DMS153 (cell line): ENCODE measurements around the gene MRPL37.

Experiments used
- DNase-seq: peaks from one replicate; lab custom pipeline; 2025; lab: John Stamatoyannopoulos, UW

The MRPL37 gene

GRCh38 chr1:54240741-54241335, 40.9 kb downstream of the MRPL37 start:
- DNase-seq = no peak

DNA sequence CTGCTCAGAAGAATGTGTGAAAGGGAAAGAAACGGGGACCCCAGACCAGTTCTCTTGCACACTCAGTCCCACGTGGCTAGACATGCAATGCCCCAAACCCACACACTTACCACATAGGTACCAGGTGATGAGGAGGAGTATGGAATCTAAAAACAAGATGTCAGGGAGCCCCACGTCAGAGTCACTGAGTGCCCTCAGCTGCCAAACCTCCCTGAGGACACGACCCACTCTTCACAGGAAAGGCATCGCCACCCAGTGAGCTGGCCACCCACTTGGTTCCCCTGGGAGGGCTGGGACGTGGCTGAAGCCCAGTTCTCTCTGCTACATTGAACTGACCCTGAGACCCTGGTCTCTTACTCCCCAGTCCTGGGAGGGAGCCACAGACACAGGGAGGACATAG, 41.4 kb downstream of the MRPL37 start:
- DNase-seq = no peak

DNA sequence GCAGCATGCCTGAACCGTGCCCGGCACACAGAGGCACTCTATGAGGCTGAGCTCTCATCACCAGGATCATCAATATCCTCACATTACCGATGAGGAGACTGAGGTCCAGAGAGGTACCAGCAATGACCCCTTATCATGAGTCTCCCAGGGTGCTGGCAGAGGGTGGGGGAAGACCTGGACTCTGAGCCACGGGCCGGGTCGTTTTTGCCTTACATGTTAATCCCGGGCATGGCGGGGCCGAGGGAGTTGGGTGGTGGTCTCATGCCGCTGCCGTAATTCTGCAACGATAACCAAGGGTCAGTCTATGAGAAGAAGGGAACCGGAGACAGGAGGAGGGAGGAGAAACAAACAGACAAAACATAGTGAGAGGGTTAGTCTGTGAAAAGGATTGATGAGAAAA, 43.1 kb downstream of the MRPL37 start:
- DNase-seq = no peak

DNA sequence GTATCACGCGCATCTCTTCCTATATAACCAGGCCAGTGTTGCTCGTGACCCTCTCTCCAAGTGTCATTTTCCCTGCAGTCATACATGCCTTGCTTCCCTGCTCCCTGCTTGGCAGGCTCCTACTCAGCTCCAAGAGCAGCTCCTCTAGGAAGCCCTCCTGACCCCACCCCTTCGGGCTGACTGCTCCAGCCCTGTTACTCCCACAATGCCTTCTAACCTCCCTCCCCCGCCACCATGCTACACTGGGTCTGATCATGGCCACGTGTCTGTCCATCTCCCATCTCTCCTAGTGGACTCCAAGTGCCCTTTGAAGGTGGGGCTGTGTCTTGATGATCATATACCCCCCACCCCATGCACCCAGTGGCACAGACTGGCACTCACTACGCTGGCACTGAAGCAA, 44.7 kb downstream of the MRPL37 start:
- DNase-seq = no peak

DNA sequence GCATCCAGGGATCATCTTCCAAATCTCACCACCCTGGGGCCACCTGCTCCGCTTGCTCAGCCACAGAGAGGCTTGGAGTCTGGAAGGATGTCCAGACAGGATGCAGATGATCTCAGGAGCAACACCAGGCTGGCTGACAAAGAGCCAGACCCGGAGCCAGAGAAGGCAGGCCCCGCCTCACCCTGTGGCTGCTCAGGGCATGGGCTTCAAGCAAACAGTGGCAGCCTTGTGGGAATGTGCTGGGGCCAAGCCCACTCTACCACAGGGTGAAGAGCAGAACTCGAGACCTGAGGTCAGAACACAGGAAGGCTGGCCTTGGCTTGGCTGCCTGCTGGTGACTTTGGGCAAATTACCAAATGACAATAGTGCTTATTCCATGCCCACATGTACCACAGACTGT, 45.5 kb downstream of the MRPL37 start:
- DNase-seq = no peak

GRCh38 chr1:54246116-54246721, 46.3 kb downstream of the MRPL37 start:
- no peak for DNase-seq

GRCh38 chr1:54247863-54248515, 48.0 kb downstream of the MRPL37 start:
- DNase-seq = no peak

- DNase-seq = no peak
Measured at GRCh38 chr1:54248966-54249365, 49.0 kb downstream of the MRPL37 start.

DNA sequence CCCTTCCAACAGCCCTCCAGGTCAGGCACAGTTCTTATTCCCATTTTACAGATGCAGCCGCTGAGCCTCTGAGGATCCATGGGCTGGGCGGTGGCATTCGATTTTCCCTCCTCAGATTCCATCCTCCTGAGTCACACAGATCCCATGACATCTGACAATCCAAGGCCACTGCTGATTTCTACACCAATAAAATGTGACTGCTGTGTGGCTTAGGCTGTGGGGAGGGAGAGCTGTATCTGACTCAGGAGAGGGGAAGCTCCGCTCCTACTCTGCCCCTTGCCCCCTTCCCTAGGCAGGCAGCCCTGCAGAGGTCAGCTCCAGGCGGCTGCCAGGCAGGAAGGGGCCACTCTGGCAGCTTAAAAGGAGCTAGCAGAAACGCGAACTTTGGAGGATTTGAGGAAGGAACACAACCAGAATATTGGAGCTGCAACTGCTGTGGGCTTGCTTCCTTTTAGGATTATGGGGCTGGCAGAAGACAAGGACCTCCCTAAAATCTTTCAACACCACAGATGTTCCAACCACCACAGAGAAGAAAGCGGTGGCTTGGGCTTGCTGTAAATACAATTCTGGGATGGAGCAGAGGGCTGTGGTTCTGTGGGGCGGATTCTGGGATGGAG, 50.0 kb downstream of the MRPL37 start:
- DNase-seq = no peak

DNA sequence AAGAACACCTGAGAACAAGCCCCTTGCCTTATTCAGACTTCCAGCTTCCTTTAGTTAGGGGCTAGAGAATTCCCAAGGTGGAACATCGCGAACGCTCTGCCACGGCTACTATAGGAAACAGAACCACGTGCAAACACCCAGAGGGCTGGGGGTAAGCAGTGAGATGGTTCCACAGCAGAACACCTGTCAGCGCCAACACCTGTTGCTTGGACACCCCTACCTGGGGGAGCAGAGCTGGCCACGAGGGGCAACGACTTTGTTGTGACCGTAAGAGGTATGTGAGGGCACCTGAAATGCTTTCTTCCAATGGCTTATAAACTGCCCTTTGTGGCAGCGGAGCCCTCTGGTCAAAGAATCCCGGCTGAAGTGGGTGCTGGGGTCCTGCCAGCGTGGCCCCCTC, 50.7 kb downstream of the MRPL37 start:
- DNase-seq = no peak

- DNase-seq = no peak
Measured at GRCh38 chr1:54252371-54252936, 52.5 kb downstream of the MRPL37 start.

DNA sequence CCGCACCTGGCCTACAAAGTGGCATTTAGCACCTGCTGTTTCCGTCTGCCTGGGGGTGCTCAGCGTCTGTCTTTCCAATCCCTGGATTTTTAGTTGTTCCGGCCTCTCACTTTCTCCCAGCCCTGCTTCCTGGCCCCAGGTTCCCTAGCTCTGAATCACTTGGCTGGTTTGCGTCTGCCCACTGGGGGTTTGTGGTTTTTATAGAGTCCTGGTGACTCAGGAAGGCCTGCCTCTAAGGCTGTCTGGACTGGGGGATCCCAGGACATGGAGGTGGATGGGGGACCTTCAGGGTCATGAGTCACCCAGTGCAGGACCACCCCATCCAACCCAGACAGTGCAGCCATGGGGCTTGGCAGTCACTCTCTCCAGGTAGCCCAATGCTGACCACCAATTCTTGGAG, 53.5 kb downstream of the MRPL37 start:
- DNase-seq = no peak

GRCh38 chr1:54254055-54254454, 54.1 kb downstream of the MRPL37 start:
- DNase-seq = no peak

- no peak for DNase-seq
Measured at GRCh38 chr1:54255026-54255702, 55.2 kb downstream of the MRPL37 start.

DNA sequence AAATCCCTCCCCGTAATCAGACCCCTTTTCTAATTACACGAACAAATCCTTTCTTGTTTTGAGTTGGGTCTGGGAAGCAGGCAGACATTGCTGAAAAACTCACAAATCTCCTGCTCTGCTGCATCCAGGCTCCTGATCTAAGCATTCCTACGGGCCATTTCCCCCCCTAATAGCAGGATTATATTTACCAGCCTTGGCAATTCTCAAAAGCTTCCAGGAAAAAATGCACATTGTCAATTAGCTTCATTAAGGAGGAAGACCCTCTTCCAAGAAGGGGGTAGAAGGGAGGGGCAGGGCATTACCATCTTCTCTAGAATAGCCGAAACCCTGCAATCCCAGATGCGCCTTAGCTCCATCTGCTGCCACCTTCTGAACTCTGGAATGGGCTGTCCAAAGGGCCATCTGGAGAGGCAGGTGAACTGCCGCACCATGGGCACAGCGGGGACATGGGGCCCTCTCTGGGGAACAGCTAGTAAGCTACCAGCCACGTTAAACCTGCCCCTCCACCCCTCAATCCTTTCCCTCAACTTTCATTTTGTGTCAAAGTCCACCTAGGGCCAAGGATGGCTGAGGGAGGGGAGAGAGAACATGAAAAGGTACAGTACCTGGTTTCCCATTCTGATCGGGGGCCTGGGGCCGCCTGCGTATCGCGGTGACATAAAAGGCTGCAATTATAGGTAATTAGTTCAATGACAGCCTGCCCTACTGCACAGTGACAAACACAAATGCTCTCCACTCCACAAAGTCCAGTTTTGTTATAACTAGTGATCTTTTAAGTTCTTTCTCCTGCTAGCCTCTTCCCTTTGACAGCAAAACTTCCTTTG, 56.8 kb downstream of the MRPL37 start:
- DNase-seq = no peak

- DNase-seq = no peak
Measured at GRCh38 chr1:54257346-54257620, 57.3 kb downstream of the MRPL37 start.

- no peak for DNase-seq
Measured at GRCh38 chr1:54257876-54258275, 57.9 kb downstream of the MRPL37 start.

DNA sequence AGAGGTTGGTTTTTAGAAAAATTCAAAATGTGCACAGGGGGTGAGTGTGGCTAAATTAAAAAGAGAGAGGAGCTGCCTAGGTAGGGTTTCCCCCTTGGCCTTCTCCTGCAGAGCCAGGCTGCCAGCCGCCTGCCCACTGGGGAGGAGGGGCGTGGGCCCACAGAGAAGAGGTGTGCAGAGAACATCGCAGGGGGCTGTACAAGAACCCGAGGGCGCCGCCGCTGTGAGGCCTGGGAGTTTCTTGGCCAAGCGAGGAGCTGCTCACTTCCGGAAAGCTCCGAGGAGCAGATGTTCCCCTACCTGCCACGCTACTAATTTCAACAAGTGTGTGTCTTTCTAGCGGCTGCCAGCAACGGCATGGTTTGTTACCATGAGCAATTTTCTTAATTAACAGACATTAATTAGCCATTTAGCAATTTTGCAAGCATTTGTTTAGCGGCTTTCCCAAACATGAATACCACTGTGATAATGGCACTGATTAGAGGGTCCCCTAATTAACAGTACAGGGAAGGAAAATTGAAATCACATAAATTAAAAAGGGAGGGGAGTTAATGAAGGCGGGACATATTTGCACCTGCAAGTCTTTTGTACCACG, 59.7 kb downstream of the MRPL37 start:
- no peak for DNase-seq

DNA sequence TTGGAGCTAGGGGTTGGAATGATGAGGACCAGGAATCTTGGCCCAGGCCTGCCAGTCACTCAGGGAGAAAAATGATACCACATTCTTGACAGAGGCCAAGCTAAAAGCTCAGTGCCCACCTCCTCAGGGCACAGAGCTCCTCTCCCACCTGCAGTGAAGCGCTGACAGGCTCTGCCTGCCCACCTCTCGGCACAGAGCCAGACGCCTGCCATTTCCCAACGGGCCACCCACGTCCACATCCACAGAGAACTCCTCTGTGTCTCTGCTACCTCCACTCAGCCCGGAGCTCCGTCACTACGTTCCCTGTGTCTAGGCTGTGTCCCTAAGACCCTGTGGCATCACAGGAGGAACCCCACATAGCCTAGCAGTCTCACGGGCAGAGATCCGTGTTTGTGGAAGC, 60.8 kb downstream of the MRPL37 start:
- DNase-seq = no peak

DNA sequence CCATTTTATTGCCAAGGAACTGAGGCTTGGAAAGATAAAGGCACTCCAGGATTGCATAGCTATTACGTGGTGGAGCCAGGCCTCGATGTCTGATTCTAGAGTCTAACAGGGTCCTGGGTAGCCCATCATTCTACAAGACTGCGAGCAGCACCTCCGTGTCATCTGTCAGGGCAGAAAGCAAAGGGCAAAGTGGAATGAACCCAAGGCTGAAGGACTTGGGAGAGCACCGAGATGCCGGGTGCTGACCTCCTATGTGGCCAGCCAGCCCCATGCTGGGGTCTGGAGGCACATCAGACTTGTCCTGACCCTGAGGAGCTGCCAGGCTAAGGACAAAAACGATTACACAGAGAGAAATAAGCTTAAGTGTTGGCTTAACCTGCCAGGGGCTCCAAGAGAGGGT, 62.3 kb downstream of the MRPL37 start:
- DNase-seq = no peak

GRCh38 chr1:54263601-54264226, 63.7 kb downstream of the MRPL37 start:
- no peak for DNase-seq
